OCI-LY3 (cell line): Measurements from ENCODE around the gene ARAP1.

Experiments used
- H2AFZ ChIP-seq: fragments of 200-600, 300-600 bp; shearing (Covaris generic); 2 replicates; pipeline ENCODE4 v1.6.0; 2014; ENCODE audit warnings: antibody characterized with exemption, low read depth, low read length
- H3K27ac ChIP-seq: fragments of 200-600, 300-600 bp; sonication (generic); 2 replicates; pipeline ENCODE4 v1.5.1; 2014; ENCODE audit warnings: mild to moderate bottlenecking, low read length, moderate library complexity, mixed read lengths
- H3K27me3 ChIP-seq: fragments of 200-600, 300-600 bp; sonication (generic); 2 replicates; pipeline ENCODE4 v1.6.1; 2014; ENCODE audit warnings: low read depth, low read length, mixed read lengths
- H3K36me3 ChIP-seq: fragments of 200-600, 300-600 bp; sonication (generic); replicated peaks from 2 replicates; pipeline ENCODE3; 2014; ENCODE audit warnings: low read depth, low read length, mixed read lengths
- H3K4me1 ChIP-seq: fragments of 300-600, 200-600 bp; sonication (generic); 2 replicates; pipeline ENCODE4 v1.6.1; 2014; ENCODE audit warnings: low read length, mixed read lengths
- H3K4me2 ChIP-seq: fragments of 200-600, 300-600 bp; sonication (generic); 2 replicates; pipeline ENCODE4 v1.6.1; 2014; ENCODE audit warnings: low read length, mixed read lengths
- H3K4me3 ChIP-seq: fragments of 300-600, 200-600 bp; sonication (generic); 2 replicates; pipeline ENCODE4 v1.5.1; 2014; ENCODE audit warnings: antibody characterized with exemption, mild to moderate bottlenecking, low read length, moderate library complexity
- H3K79me2 ChIP-seq: fragments of 300-600, 200-600 bp; shearing (Covaris generic); 2 replicates; pipeline ENCODE4 v1.6.1; 2014; ENCODE audit warnings: mild to moderate bottlenecking, low read length, mixed read lengths
- H3K9ac ChIP-seq: fragments of 300-600, 200-600 bp; shearing (Covaris generic); 2 replicates; pipeline ENCODE4 v1.6.0; 2014; ENCODE audit warnings: mild to moderate bottlenecking, low read length, moderate library complexity
- H3K9me3 ChIP-seq: fragments of 200-600, 300-600 bp; shearing (Covaris generic); 2 replicates; pipeline ENCODE4 v1.6.1; 2014; ENCODE audit warnings: low read length, mixed read lengths; ENCODE audit not compliant: insufficient read depth
- H4K20me1 ChIP-seq: fragments of 200-600, 300-600 bp; sonication (generic); 2 replicates; pipeline ENCODE4 v1.6.1; 2016; ENCODE audit warnings: low read length, mixed read lengths; ENCODE audit not compliant: insufficient read depth
- EZH2phosphoT487 ChIP-seq: fragments of 200-600 bp; shearing (Covaris generic); IDR thresholded peaks from 2 replicates; pipeline ENCODE4 v1.6.1; 2018; ENCODE audit warnings: antibody characterized with exemption, mixed run types, low read depth
- TF ChIP-seq, protein P1 (sequence below): fragments of 200-600, 300-600 bp; sonication (generic); IDR thresholded peaks from 2 replicates; pipeline ENCODE4 v1.5.1; 2014; ENCODE audit warnings: antibody characterized with exemption, low read length, low read depth

The ARAP1 gene

DNA sequence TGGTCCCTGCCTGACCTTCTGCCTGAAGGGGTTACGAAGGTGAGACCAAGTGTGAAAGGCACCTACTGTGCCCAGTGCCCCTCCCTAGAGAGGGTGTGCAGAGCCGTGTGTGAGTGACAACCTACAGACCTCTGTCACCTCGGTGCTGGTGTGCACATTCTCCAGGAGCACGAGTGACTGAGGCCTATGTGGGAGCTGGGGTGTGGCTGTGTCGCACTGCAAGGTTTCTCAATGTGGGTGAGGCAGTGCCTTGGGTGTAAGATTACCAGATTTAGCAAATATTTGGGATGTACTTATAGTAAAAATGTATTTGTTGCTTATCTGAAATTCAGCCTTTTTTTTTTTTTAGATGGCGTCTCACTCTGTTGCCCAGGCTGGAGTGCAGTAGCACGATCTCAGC is 36.0 kb upstream of the ARAP1 start:
- Histone ChIP-seq H4K20me1 (no peaks in the 10 kb centered on the region), H3K27me3 (no peaks in the 10 kb centered on the region), H3K4me1 (peaks cover 22% of the 10 kb centered on the region), H3K9ac (no peak overlapping the region), H3K9me3 (no peaks in the 10 kb centered on the region), H3K4me2 (no peak overlapping the region; the same call in 1 of the 2 replicates), H3K79me2 (no peaks in the 10 kb centered on the region), H3K27ac (no peak overlapping the region), H3K36me3 (no peaks in the 10 kb centered on the region), H3K4me3 (no peak overlapping the region), H2AFZ (no peak overlapping the region)
- TF ChIP-seq EZH2phosphoT487, result no peak
- TF ChIP-seq, protein P1, sequence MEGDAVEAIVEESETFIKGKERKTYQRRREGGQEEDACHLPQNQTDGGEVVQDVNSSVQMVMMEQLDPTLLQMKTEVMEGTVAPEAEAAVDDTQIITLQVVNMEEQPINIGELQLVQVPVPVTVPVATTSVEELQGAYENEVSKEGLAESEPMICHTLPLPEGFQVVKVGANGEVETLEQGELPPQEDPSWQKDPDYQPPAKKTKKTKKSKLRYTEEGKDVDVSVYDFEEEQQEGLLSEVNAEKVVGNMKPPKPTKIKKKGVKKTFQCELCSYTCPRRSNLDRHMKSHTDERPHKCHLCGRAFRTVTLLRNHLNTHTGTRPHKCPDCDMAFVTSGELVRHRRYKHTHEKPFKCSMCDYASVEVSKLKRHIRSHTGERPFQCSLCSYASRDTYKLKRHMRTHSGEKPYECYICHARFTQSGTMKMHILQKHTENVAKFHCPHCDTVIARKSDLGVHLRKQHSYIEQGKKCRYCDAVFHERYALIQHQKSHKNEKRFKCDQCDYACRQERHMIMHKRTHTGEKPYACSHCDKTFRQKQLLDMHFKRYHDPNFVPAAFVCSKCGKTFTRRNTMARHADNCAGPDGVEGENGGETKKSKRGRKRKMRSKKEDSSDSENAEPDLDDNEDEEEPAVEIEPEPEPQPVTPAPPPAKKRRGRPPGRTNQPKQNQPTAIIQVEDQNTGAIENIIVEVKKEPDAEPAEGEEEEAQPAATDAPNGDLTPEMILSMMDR, result no peak

DNA sequence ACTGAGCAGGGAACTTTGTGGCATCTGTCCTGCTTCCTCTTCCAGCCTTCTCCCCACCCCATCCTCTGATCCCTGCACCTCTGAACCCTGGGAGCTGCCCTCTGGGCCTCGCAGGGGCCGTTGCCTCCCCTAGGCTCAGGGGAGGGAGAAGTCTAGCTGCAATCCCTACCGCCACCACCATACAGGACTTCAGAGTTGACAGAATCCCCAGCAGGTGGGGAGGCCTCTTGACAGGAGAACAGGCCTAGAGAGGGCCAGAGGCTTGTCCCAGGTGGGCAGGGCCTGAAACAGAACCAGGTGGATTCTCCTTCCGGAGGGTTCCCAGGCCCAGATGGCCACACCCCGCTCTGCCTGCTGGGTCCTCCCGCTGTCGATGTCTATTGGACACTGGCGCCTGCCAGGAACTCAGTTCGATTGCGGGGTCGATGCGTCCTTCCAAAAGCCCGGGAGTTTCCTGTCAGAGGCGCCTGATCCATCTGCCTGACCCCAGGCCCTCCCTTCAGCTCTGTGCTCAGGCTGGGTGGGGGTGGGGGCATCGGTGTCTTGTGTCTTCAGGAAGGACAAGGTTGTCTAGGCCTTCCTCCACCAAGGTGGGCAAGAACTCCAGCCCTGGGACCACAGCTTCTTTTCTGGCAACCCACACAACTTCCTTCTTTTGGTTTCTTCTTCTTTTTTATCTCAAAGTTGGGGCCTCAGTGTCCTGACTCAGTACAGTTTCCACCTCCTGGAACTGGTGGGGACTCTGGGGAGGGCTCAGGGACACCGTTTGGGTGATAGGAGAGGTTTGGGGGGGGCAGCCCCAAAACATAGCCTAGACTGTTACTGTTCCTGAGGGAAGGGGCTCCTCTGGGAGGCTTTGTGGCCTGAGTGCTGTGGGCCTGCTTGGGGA is 35.3 kb upstream of the ARAP1 start:
- Histone ChIP-seq H3K27ac (no peak overlapping the region), H3K27me3 (no peaks in the 10 kb centered on the region), H3K9me3 (no peaks in the 10 kb centered on the region), H3K36me3 (no peaks in the 10 kb centered on the region), H4K20me1 (no peaks in the 10 kb centered on the region), H3K4me1 (peaks cover 15% of the 10 kb centered on the region), H3K4me2 (peak overlapping the region; percentile 6; the same call in 1 of the 2 replicates), H2AFZ (no peak overlapping the region), H3K79me2 (no peaks in the 10 kb centered on the region), H3K9ac (no peak overlapping the region; the same call in 1 of the 2 replicates), H3K4me3 (no peak overlapping the region)
- TF ChIP-seq, protein P1, result no peak
- no peak for TF ChIP-seq EZH2phosphoT487

DNA sequence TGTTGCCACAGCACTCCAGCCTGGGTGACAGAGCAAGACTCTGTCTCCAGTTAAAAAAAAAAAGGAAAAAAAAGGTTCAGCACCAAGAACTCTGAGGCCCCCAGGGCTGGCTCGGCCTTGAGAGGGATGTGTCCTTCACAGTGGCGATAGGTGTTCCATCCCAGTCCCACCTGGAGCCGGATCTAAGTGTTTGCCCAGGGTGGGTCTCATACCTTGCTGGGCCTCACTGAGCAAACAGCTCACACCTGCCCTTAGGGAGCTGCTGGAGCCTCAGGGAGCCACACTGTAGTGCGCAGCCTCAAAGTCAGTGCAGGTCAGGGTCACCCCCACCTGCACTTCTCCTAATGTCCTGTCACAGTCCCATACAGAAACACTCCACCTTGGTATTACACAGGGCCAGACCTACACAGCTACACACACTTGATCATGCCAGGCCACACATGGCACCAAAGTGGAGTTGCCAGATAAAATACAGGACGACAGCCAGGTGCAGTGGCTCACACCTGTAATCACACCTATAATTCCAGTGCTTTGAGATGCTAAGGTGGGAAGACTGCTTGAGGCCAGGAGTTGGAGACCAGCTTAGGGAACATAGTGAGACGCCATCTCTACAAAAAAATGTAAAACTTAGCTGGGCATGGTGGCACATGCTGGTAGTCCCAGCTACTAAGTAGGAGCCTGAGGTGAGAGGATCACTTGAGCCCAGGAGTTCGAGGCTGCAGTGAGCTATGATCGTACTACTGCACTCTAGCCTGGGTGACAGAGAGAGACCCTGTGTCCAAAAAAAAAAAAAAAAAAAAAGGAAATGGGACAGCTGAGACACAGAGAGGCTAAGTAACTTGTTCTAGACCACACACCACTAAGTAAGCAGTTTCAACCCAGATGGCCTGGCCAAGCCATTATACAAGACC is 34.4 kb upstream of the ARAP1 start:
- Histone ChIP-seq H4K20me1 (no peaks in the 10 kb centered on the region), H3K4me3 (no peak overlapping the region), H3K9ac (no peak overlapping the region), H3K79me2 (no peaks in the 10 kb centered on the region), H3K36me3 (no peaks in the 10 kb centered on the region), H3K27me3 (no peaks in the 10 kb centered on the region), H3K4me1 (peaks cover 20% of the 10 kb centered on the region), H2AFZ (no peak overlapping the region), H3K9me3 (no peaks in the 10 kb centered on the region), H3K27ac (no peak overlapping the region), H3K4me2 (no peak overlapping the region)
- TF ChIP-seq, protein P1, result no peak
- no peak for TF ChIP-seq EZH2phosphoT487

DNA sequence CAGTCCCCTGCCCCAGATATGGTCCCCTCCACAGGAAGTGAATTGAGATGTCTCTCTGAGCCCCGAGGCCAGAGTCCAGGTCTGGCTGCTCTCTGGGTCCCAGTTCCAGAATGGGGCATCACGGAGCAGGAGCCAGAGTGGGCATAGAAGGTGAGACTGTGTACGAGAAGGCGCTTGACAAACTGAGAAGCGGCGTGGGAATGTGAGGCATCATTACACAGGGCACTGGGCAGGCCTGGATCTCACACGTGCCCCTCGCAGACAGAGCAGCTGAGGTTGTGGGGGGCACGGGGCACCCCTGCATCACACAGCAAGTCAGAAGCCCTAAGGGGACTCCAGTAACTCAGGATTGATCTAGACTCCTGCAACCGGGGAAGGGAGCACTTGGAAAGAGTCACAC is 32.5 kb upstream of the ARAP1 start:
- no peak overlapping the region for H2AFZ ChIP-seq
- peaks cover 23% of the 10 kb centered on the region for H3K4me1 ChIP-seq
- H4K20me1 ChIP-seq, result no peaks in the 10 kb centered on the region
- H3K4me2 ChIP-seq, result no peak overlapping the region
- no peaks in the 10 kb centered on the region for H3K27me3 ChIP-seq
- H3K9me3 ChIP-seq, result no peaks in the 10 kb centered on the region
- no peaks in the 10 kb centered on the region for H3K79me2 ChIP-seq
- TF ChIP-seq, protein P1, result no peak
- TF ChIP-seq EZH2phosphoT487, result no peak
- H3K4me3 ChIP-seq, result no peak overlapping the region
- H3K9ac ChIP-seq, result no peak overlapping the region
- H3K27ac ChIP-seq, result no peak overlapping the region
- no peaks in the 10 kb centered on the region for H3K36me3 ChIP-seq
